MM.1S (cell line): Measurements from ENCODE around the gene SNORC.
"Not testable (repeated sequence)": the region's sequence is repeated elsewhere in the genome, so short reads cannot be mapped to it uniquely, and the experiment has no call there.

ENCODE experiments used
- DNase-seq: peaks from one replicate; pipeline ENCODE4 v3.0.0-alpha.2; 2015
- H2AFZ ChIP-seq: fragments of 300-600 bp; sonication (generic); 2 replicates; pipeline ENCODE4 v1.6.0; 2016; ENCODE audit warnings: antibody characterized with exemption, low read length
- H3F3A ChIP-seq: fragments of 300-600 bp; sonication (generic); 2 replicates; pipeline ENCODE4 v1.6.1; 2016; ENCODE audit warnings: mild to moderate bottlenecking, antibody characterized with exemption, low read length, moderate library complexity, mixed read lengths; ENCODE audit not compliant: insufficient read depth
- H3K27ac ChIP-seq: fragments of 300-600 bp; sonication (generic); 2 replicates; pipeline ENCODE4 v1.5.1; 2016; ENCODE audit warnings: mild to moderate bottlenecking, low read length
- H3K27me3 ChIP-seq: fragments of 300-600 bp; sonication (generic); replicated peaks from 2 replicates; pipeline ENCODE4 v1.6.0; 2016; ENCODE audit warnings: low read length; ENCODE audit not compliant: insufficient read depth
- H3K36me3 ChIP-seq: fragments of 300-600 bp; sonication (generic); replicated peaks from 2 replicates; pipeline ENCODE4 v1.6.1; 2016; ENCODE audit warnings: mild to moderate bottlenecking, low read length, mixed read lengths; ENCODE audit not compliant: insufficient read depth
- H3K4me1 ChIP-seq: fragments of 300-600 bp; sonication (generic); 2 replicates; pipeline ENCODE4 v1.6.1; 2016; ENCODE audit warnings: low read length, mixed read lengths
- H3K4me2 ChIP-seq: fragments of 300-600 bp; sonication (generic); 2 replicates; pipeline ENCODE4 v1.6.0; 2016; ENCODE audit warnings: low read depth, low read length
- H3K4me3 ChIP-seq: fragments of 300-600 bp; sonication (generic); 2 replicates; pipeline ENCODE4 v1.5.1; 2016; ENCODE audit warnings: low read length, mixed read lengths
- H3K79me2 ChIP-seq: fragments of 300-600 bp; sonication (generic); 2 replicates; pipeline ENCODE4 v1.6.1; 2016; ENCODE audit warnings: mixed run types, low read length, mixed read lengths
- H3K9ac ChIP-seq: fragments of 300-600 bp; sonication (generic); 2 replicates; pipeline ENCODE4 v1.6.1; 2016; ENCODE audit warnings: low read length, mixed read lengths
- H3K9me2 ChIP-seq: fragments of 300-600 bp; sonication (generic); replicated peaks from 2 replicates; pipeline ENCODE4 v1.6.1; 2016; ENCODE audit warnings: mild to moderate bottlenecking, low read length, mixed read lengths; ENCODE audit not compliant: insufficient read depth
- H3K9me3 ChIP-seq: fragments of 300-600 bp; sonication (generic); replicated peaks from 2 replicates; pipeline ENCODE4 v1.6.1; 2016; ENCODE audit warnings: mild to moderate bottlenecking, low read length, mixed read lengths; ENCODE audit not compliant: insufficient read depth
- H4K20me1 ChIP-seq: fragments of 300-600 bp; sonication (generic); 2 replicates; pipeline ENCODE4 v1.6.1; 2016; ENCODE audit warnings: mild to moderate bottlenecking, low read length, moderate library complexity, mixed read lengths; ENCODE audit not compliant: insufficient read depth
- EZH2 ChIP-seq: fragments of 300-600 bp; sonication (generic); optimal IDR thresholded peaks from 2 replicates; pipeline ENCODE3; 2017; ENCODE audit warnings: low read depth, mild to moderate bottlenecking, antibody characterized with exemption, low read length, mixed read lengths
- EZH2phosphoT487 ChIP-seq: fragments of 300-600 bp; sonication (generic); IDR thresholded peaks from 2 replicates; pipeline ENCODE4 v1.6.1; 2018; ENCODE audit warnings: antibody characterized with exemption, low read length
- TF ChIP-seq, protein P1 (sequence below): fragments of 300-600 bp; sonication (generic); IDR thresholded peaks from 2 replicates; pipeline ENCODE4 v1.5.1; 2016; ENCODE audit warnings: antibody characterized with exemption, low read length, mixed read lengths

Gene SNORC

DNA sequence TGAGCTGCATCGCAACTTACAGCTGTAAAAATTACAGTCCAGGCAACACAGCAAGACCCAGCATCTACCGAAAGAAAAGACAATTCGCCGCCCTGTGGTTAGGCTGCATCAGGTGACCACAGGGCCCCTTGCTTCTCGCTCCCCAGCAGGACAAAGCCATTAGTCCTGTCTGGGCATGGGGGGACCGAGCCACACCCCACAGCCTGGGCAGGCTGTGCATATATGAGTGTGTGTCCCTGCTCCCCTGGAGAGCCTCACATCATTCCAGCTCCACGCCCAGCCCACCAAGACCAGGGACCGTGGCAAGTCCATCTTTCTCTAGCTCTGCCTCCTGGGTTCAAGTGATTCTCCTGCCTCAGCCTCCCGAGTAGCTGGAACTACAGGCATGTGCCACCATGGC lies 33.9 kb downstream of the SNORC start:
- H3K79me2 ChIP-seq = no peaks in the 10 kb centered on the region
- H2AFZ ChIP-seq = no peak overlapping the region
- TF ChIP-seq EZH2phosphoT487 (no peak), EZH2 (no peak)
- TF ChIP-seq, protein P1, sequence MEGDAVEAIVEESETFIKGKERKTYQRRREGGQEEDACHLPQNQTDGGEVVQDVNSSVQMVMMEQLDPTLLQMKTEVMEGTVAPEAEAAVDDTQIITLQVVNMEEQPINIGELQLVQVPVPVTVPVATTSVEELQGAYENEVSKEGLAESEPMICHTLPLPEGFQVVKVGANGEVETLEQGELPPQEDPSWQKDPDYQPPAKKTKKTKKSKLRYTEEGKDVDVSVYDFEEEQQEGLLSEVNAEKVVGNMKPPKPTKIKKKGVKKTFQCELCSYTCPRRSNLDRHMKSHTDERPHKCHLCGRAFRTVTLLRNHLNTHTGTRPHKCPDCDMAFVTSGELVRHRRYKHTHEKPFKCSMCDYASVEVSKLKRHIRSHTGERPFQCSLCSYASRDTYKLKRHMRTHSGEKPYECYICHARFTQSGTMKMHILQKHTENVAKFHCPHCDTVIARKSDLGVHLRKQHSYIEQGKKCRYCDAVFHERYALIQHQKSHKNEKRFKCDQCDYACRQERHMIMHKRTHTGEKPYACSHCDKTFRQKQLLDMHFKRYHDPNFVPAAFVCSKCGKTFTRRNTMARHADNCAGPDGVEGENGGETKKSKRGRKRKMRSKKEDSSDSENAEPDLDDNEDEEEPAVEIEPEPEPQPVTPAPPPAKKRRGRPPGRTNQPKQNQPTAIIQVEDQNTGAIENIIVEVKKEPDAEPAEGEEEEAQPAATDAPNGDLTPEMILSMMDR = no peak

DNA sequence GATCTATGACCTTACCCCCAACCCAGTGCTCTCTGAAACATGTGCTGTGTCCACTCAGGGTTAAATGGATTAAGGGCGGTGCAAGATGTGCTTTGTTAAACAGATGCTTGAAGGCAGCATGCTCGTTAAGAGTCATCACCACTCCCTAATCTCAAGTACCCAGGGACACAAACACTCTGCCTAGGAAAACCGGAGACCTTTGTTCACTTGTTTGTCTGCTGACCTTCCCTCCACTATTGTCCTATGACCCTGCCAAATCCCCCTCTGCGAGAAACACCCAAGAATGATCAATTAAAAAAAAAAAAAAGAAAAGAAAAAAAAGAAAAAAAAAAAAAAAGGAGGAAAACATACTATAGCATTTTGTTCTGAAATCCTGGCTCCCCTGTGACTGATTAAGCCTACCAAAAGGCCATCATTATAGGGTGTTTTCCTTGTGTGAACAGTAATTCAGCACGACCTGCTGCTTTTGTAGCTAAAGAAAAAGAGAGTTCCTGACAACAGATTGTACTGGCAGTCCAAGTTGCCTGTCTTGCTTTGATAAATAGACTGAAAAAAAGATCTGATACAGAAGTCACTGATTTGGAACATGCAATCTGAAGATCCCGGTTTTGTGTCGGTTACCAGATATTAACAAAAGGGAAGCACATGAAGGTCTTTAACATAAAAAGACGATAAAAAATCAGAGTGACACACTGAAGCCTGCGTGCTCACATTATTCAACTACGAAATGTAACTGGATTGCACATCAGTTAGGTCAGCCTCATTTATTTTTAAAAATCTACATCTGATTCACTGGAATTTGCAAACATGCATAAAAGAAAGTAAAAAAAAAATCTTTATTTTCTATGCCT lies 37.0 kb downstream of the SNORC start:
- not testable (repeated sequence) for H2AFZ ChIP-seq, H3K9me2 ChIP-seq, H3K4me1 ChIP-seq, H3K36me3 ChIP-seq, H4K20me1 ChIP-seq, H3F3A ChIP-seq, H3K9me3 ChIP-seq, H3K4me3 ChIP-seq, H3K27ac ChIP-seq, H3K27me3 ChIP-seq, H3K9ac ChIP-seq, H3K79me2 ChIP-seq, DNase-seq, H3K4me2 ChIP-seq

More for the DNA sequence above, 33.9 kb downstream of the SNORC start:
- Histone ChIP-seq H4K20me1 (no peaks in the 10 kb centered on the region), H3K9me2 (no peaks in the 10 kb centered on the region), H3K27ac (no peak overlapping the region), H3K27me3 (no peaks in the 10 kb centered on the region), H3K9me3 (no peaks in the 10 kb centered on the region), H3K9ac (no peak overlapping the region), H3F3A (no peaks in the 10 kb centered on the region), H3K4me3 (no peak overlapping the region), H3K4me1 (no peaks in the 10 kb centered on the region), H3K4me2 (no peak overlapping the region), H3K36me3 (no peaks in the 10 kb centered on the region)
- no peak for DNase-seq

DNA sequence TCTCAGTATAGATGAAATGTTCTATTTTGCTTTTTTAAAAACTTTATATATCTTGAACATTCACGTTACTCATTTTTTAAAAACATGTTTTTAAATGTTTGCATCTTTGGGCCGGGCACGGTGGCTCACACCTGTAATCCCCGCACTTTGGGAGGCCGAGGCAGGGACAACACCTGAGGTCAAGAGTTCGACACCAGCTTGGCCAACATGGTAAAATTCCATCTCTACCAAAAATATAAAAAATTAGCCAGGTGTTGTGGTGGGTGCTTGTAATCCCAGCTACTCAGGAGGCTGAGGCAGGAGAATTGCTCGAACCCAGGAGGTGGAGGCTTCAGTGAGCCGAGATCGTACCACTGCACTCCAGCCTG lies 37.6 kb downstream of the SNORC start:
- H3K27ac ChIP-seq, H3K36me3 ChIP-seq, H3K4me2 ChIP-seq, H3K4me3 ChIP-seq, DNase-seq, H3K9ac ChIP-seq, H2AFZ ChIP-seq, H3F3A ChIP-seq, H3K4me1 ChIP-seq, H4K20me1 ChIP-seq, H3K9me3 ChIP-seq, H3K9me2 ChIP-seq, H3K79me2 ChIP-seq, H3K27me3 ChIP-seq: not testable (repeated sequence)

DNA sequence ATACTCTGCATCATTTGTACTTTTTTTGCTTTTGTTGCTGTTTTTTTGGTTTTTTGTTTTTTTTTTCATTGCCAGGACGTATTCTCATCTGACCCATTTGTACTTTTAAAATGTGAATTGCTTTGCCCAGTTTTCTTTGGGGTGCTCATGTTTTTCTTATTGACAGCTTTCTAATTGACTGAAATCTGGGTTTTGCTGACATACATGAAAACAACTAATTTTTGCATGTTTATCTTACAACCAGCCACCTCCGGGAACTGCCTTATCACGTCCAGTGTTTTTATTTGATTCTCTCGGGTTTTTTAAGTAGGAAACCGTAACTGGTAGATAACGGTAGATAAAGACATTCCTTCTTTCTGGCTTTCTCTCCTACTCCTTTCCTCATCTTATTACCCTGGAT lies 38.6 kb downstream of the SNORC start:
- no peaks in the 10 kb centered on the region for H4K20me1 ChIP-seq
- no peaks in the 10 kb centered on the region for H3F3A ChIP-seq
- no peaks in the 10 kb centered on the region for H3K36me3 ChIP-seq
- no peak overlapping the region for H3K4me2 ChIP-seq
- H3K27ac ChIP-seq = no peak overlapping the region
- H3K4me3 ChIP-seq = no peak overlapping the region
- H3K27me3 ChIP-seq = no peaks in the 10 kb centered on the region
- TF ChIP-seq, protein P1 = no peak
- TF ChIP-seq EZH2 (no peak), EZH2phosphoT487 (no peak)
- no peak overlapping the region for H3K9ac ChIP-seq
- no peaks in the 10 kb centered on the region for H3K4me1 ChIP-seq
- H3K79me2 ChIP-seq = no peaks in the 10 kb centered on the region
- H3K9me2 ChIP-seq = no peaks in the 10 kb centered on the region
- H2AFZ ChIP-seq = no peak overlapping the region
- no peak for DNase-seq
- H3K9me3 ChIP-seq = no peaks in the 10 kb centered on the region
